Lower leg skin (tissue), 4 donors: ENCODE measurements around the gene CIAPIN1. TPM values are rescaled to one million over a fixed set of nuclear protein-coding genes. Genes with fewer than 3 reads are reported as not detected.

ENCODE experiments used
- DNase-seq, 2 donors: peaks; one replicate each; pipeline ENCODE4 v3.0.0-alpha.2; 2019; ENCODE audit warnings: low spot score in 2 of 2
- H3K4me3 ChIP-seq: fragments of 200-600 bp; sonication (generic); 2 replicates; pipeline ENCODE4 v1.5.1; 2017; ENCODE audit warnings: mild to moderate bottlenecking, low read depth; ENCODE audit not compliant: poor library complexity, severe bottlenecking
- POLR2A ChIP-seq, 2 donors: fragments of 450-650 bp; IDR thresholded peaks; one replicate each; pipeline ENCODE4 v1.6.1; 2016 to 2017; ENCODE audit warnings: antibody characterized with exemption in 2 of 2, mild to moderate bottlenecking in 1 of 2, moderate library complexity in 1 of 2
- WGBS, 2 donors: methylation state at CpG; one replicate each; pipeline ENCODE4 v1.1.5; 2018; 5-methylcytosine and 5-hydroxymethylcytosine counted together
- intact Hi-C: fragments of 100-400 bp; cut with DNase I; formaldehyde crosslinking; loops from one replicate; pipeline ENCODE4 v1.15.0; 2023; ENCODE audit warnings: low total_unique reads
- total RNA-seq, 4 donors: library from RNA; depleted of rRNA; stranded (reverse); fragments of >200 nt; gene quantifications; one replicate each; pipeline ENCODE4 v1.1.0, GENCODE V29; 2016
- TF ChIP-seq, protein P1 (sequence below), 3 donors: fragments of 450-650 bp; IDR thresholded peaks; one replicate each; pipeline ENCODE4 v1.5.1; 2016; ENCODE audit warnings: antibody characterized with exemption in 3 of 3, mild to moderate bottlenecking in 3 of 3, moderate library complexity in 2 of 3

Gene CIAPIN1
- total RNA-seq, 4 donors from 2014 or later = 20.9 to 40.8 (median 30.7) TPM

- no peak for TF ChIP-seq POLR2A (IDR thresholded peaks at IDR 0.05)
- TF ChIP-seq, protein P1, sequence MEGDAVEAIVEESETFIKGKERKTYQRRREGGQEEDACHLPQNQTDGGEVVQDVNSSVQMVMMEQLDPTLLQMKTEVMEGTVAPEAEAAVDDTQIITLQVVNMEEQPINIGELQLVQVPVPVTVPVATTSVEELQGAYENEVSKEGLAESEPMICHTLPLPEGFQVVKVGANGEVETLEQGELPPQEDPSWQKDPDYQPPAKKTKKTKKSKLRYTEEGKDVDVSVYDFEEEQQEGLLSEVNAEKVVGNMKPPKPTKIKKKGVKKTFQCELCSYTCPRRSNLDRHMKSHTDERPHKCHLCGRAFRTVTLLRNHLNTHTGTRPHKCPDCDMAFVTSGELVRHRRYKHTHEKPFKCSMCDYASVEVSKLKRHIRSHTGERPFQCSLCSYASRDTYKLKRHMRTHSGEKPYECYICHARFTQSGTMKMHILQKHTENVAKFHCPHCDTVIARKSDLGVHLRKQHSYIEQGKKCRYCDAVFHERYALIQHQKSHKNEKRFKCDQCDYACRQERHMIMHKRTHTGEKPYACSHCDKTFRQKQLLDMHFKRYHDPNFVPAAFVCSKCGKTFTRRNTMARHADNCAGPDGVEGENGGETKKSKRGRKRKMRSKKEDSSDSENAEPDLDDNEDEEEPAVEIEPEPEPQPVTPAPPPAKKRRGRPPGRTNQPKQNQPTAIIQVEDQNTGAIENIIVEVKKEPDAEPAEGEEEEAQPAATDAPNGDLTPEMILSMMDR (IDR thresholded peaks at IDR 0.05) = no peak
- intact Hi-C loops = no loop called here
- no peak for DNase-seq
- 42 to 48% methylated on average over 10 to 14 of the region's 14 CpGs for WGBS, 2 donors
- peak overlapping the region; percentile 67 for H3K4me3 ChIP-seq
These were observed 38.1 kb upstream of the CIAPIN1 start for GRCh38 chr16:57485091-57485915.

DNA sequence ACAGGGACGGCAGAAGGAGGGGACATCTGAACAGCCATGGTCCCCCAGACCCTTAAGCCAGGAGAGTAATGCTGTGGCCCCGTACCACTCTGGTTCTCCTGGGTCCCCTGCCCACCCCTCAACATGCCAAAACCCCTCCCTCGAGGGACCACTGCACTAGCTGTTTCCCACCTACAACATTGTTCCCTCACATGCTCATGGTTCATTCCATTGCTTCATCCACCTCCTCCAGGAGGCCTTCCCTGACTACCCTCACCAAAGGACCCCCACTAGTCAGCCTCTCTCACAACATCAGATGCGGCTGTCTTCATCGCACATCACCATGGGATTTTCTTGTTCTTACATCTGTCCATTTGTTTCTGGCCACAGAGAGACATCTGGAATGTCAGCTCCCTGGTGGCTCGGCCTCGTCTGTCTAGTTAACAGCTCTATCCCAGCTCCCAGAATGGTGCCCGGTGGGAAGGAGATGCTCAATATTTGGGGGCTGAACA is 37.4 kb upstream of the CIAPIN1 start:
- H3K4me3 ChIP-seq = no peak overlapping the region
- DNase-seq = no peak
- 71 to 73% methylated on average over 8 of the region's 8 CpGs for WGBS, 2 donors
- intact Hi-C loops = no loop called here
- TF ChIP-seq, protein P1 (IDR thresholded peaks at IDR 0.05) = no peak
- no peak for TF ChIP-seq POLR2A (IDR thresholded peaks at IDR 0.05)

GRCh38 chr16:57483725-57484514 is 36.7 kb upstream of the CIAPIN1 start:
- H3K4me3 ChIP-seq = no peak overlapping the region
- intact Hi-C loops = no loop called here
- 49 to 53% methylated on average over 16 to 19 of the region's 19 CpGs for WGBS, 2 donors
- no peak for DNase-seq
- TF ChIP-seq POLR2A (IDR thresholded peaks at IDR 0.05) = no peak
- TF ChIP-seq, protein P1 (IDR thresholded peaks at IDR 0.05) = no peak

GRCh38 chr16:57482845-57483545 is 35.8 kb upstream of the CIAPIN1 start:
- WGBS, 2 donors = 82 to 84% methylated on average over 13 of the region's 14 CpGs
- DNase-seq = no peak
- intact Hi-C loops = no loop called here

DNA sequence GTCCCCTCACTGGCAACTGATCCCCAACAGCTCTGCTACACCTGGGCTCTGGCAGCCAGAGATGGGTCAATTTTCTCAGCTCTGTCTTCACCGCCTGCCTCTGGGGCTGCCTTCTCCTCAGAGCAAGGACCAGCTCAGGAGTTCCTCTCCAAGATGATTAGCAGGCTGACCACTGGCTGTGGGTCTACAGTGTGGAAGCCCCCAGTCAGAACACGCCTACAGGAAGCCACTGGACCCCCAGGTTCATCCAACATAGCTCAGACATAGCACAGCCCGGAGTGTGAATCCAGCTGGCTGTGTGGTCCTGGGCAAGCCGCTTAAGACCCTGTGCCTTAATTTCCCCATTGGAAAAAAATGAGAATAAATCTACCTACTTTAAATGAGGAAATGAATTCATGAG is 34.2 kb upstream of the CIAPIN1 start:
- intact Hi-C loops = no loop called here
- H3K4me3 ChIP-seq = no peak overlapping the region
- TF ChIP-seq, protein P1 (IDR thresholded peaks at IDR 0.05) = no peak
- TF ChIP-seq POLR2A (IDR thresholded peaks at IDR 0.05) = no peak
- WGBS, 2 donors = 89 to 92% methylated on average over 4 of the region's 4 CpGs
- DNase-seq = no peak

More at GRCh38 chr16:57482845-57483545, 35.8 kb upstream of the CIAPIN1 start:
- no peak overlapping the region for H3K4me3 ChIP-seq
- TF ChIP-seq, protein P1 (IDR thresholded peaks at IDR 0.05) = no peak
- no peak for TF ChIP-seq POLR2A (IDR thresholded peaks at IDR 0.05)
